HG02981 (cell line): Measurements from ENCODE around the gene GYPA.
"Not testable (repeated sequence)": the region's sequence is repeated elsewhere in the genome, so short reads cannot be mapped to it uniquely, and the experiment has no call there.

Experiments used
- ATAC-seq: cut with Tn5 transposase; IDR thresholded peaks from one replicate; pipeline ENCODE4 v1.9.1; 2021; ENCODE audit warnings: mild to moderate bottlenecking, moderate library complexity; ENCODE audit not compliant: unreplicated experiment

Gene GYPA

DNA sequence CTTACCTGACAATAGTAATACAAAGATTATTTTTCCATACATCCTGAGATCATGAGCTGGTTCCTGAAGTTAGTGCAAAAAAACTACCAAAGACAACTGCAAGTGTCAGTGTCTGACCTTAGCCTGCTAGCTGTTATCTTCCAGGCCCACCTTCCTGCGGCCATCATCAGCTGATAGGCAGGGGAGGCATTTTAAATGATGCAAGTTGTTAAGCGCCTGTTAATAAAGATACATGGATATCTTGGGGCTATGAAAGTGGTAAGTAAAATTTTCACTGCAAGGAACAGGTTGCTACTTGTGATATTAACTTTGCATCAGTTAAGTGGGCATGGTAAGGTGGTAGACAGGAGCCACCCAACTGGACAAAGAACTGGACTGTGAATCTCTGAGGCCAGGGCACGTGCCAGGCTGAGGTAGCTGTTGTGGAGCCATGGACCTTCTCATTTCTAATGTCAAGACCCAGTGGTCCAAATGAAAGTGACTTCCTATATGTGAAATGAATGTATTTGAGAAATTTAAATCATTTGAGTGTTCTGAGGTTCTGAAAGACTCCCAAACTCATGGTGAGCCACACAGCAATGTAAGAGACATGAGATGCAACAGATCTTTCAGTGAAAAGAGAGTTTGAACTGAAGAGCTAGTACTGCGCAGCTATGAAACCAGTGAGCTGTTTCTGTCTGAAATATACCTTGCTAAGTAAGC, at the start of gene GYPA:
GYPA (minus strand) TSS at position 125 of the 702 bp plus-strand sequence; CDS start at position 42, 83 bp downstream.
- ATAC-seq, result not testable (repeated sequence)

DNA sequence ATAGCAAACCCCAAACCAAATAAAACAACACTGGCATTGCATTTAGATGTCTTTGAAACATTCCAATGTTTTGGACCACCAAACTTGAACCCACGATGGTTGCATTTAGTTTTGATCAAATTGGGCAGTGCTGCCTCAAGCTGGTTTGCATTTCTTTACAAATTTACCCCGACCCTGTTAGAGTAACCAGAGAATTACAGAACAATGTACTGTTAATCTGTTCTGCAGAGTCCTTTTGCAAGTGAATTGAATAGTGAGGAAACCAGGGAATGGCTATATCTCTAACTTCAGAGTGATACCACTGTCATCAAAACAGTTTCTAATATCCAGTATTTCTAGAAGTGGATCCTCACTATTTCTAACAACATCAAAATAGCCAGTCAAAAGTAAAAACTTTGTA, 49.5 kb upstream of the GYPA start:
- ATAC-seq, result no peak

DNA sequence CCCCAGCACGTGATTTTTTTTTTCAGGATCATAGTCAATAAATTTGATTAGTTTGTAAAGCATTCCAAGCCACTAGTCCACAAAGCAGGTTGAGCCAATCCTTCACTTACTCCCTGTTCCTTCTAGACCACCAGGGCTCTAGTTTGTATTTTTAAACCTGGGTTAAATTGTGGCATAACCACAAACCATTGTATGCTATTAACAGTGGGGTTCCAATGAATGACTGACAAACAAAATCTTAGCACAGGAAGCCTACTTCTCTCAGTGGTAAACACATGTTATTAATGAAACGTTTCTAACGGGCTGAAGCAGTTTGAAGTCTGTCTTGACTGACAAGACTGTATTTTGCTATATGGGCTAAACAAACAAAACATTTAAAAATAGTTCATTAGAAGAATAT, 48.6 kb upstream of the GYPA start:
- peak; percentile 73 for ATAC-seq

DNA sequence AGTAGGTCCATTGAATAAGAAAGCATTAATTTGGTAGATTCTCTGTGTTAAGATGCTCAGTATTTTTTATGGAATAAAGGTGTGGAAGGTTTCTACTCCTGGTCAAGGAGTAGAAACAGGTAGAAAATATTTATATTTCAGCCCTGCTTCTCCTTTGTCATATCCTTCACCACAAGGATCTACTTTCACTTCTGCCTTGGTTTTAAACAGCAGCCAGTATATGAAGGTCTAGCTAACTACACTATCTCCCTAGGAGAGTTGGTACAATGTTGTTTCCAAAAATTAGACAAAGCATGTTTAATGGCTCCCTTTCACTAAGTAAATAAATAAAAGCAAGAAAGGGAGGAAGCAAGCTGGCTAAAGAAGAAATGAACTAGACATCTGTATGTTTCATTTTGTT, 44.6 kb upstream of the GYPA start:
- no peak for ATAC-seq

DNA sequence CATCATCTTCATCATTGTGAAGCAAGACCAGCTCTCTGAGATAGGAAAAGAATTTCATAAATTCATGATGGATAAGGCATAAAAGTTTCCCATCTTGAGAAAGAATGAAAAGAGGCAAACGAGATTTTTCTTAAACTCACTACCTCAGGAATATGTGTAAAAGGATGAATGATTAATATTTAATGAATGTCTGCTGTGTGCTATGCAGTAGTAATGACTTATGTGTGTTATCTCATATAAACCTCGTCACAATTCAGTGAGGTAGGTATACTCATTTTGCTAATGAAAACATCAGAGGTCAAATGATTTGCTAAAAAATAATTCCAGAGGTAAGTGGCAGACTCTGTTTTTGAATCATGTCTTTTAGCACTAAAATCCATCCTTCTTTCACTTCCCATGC, 42.6 kb upstream of the GYPA start:
- ATAC-seq, result no peak

DNA sequence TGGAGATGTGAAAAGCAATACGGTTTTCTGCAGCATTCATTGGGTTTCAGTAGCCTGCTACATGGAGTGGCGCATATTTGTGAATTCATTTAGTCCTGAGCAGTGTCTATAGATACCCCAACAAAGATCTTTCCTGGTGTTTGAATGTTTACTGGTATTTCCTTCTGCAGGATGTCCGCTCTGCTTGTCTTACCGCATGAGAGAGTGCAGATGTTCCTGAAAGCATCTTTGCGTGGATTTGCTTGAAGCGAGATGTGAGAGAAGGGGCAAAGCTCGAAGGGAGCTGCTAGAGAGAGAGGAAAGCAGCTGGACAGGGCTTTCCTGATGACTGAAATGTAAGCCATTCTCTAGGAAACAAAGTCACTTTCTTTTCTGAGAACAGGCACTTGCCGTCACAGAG, 40.9 kb upstream of the GYPA start:
- peak; percentile 39 for ATAC-seq

DNA sequence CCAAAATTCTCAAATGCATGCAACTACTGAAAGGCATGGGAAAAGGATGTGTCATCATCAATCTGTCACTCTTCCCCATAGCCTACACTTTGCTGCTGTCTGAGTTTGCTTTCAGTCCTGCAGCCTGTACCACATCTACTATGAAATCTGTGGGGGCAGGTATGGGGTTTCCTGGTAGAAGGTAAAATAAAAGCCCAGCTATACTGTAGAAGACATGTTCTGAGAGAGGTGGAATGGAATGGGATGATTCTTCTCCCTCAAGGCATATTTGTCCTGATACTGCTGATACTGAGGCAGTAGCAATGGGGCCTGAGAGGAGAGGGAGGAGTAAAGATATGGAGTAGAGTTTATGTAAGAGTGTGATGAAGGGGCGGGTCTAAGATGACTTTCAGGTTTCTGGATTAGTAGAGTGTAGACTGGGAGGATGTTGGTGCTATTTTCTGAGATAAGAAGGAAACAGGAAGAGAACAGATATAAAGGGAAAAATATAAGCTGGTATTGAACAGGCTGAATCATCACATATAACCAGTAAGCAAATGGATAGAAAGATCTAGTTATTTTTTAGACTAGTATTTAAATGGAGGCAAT, 38.7 kb upstream of the GYPA start:
- no peak for ATAC-seq

DNA sequence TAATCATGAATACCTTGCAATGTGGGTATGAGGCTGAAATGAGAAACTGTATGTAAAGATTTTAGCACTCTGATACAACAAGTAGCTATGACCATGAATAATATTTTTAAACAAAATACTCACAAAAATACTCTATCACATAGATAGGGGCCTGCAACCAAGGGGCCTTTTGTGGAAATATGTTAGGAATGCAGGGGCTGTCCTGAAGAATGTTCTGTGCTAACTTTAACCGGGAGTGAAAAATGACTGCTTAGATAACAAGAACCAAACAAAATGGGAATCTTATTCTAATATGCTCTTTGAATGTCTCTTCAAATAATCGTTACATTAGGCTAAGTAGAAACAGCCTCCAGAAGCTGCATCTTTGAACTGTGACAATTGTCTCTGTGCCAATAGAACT, 37.9 kb upstream of the GYPA start:
- no peak for ATAC-seq

DNA sequence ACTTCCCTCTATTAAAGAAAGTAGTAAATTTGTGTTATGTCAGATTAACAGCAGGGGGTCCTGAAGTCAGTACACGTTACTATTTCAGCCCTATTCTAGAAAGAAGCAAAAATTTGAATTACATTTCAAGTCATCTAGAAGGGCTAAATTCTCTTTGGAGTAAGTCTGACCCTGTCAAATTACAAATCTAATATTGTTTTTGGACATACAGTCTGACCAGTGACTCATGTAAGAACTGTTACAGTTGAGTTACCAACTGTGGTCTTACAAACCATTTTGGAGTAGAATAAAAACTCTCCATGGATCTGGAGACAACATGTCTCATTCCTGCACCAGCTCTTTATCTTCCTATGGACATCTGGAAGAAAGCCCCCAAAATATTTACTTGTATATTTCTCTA, 36.0 kb upstream of the GYPA start:
- ATAC-seq, result no peak

DNA sequence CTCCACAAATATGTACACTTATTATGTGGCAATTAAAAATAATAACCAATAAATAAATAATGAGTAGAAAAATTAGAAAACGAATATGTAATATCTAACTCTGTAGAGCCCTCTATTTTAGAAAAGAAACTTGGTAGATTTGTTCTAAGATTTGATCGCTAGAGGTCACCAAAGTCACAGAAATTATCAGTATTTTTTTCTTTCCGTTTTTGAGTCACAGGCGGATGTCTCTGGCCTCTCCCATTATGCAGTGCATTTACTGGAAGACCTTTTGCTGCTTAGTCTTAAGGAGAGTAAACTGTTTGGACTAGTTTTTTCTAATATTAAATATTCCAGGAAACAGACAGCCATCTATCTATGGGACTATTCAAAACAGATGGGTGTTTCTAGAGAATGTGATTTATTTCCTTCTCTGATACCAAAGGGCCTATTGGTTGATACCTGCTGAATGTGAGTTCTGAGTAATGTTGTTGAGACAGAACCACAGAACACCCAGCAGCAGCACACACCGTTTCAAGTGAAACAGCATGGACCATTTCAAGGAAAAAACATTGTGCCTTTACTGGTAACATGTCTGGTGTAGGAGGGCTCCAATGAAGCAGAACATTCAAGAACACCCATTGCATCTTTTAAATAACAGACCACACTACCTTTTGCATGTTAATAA, 34.0 kb upstream of the GYPA start:
- peak; percentile 62 for ATAC-seq

DNA sequence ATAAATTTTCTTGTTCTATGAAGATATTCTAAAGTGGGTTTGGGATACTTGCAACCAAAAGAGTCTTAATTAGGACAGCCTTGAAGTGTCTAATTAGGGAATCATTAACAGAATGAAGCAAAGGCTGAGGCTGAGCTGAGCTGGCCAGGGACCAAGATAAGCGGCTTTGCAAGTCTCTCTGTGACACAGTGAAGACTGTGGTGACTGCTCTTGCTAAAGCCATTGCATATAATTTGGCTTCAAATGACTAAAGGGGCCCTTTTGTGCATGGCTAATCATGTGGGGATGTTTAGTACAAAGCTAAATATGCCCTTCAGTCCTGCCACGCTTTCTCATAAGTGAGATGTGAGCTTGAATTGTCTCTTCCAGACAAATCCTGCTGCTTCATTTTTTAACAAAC, 31.2 kb upstream of the GYPA start:
- no peak for ATAC-seq

DNA sequence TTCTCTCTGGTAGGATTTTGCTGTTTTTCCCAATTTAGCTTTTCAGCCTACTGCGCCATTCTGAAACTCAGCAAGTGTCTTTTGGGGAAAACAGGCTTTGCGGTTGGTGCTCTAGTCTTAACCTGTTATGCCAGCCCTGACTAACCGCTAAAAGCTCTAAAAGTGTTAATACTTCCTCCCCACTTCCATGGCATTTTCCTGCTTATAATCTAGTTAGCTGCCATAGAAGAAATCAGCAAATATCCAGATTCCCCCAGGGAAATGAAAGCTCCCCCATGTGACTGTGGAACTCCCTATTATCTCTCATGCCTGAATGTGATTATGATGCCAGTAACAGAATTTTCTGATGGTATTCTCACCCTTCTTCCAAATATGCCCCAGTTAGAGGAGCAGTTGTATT, 28.7 kb upstream of the GYPA start:
- no peak for ATAC-seq

DNA sequence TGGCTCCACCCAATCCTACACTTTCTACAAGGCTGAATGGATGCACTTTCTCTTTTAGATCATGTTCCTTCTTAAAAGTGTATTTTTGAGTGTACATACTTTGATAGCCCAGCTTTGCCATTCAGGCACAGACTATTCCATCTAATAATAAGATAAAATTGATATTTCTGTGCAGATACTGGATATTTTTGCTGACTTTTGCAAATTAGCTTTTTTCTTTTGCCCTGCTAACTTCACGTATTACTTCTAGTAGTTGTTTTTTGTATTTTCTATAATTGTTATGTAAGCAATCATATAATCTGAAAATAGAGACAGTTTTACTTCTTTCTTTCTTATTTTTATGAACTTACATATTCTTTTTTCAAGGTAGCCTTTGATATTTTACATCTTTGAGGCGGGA, 13.5 kb upstream of the GYPA start:
- ATAC-seq, result no peak

DNA sequence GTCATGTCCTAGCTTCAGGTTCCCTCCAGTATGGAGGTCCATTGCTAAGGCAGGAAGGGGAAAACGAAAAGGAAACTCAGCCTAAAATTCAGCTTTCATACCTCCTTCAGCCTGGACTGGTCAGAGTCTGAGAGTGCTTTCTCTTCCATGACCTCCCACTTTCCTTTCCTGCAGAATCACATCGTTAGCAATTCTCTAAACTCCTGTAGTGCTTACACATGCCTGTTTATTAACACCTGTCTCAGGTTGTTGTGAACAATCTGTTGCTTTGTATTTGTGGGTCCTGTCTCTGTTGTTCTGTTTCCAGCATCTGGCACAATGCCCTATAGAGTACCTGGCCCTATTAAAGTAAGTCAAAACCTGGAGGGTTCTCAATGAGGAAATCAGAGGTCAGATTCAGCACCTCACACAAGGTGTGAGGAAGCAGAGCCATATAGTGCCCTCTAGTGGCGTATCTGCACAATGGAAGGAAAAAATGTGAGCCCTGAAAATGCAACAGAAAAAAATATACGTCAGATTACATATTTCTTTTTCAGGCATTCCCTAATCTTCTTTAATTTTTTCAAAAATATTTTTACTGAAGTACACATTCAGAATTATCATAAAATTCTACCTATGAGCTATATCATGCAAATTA, 2.3 kb upstream of the GYPA start:
- ATAC-seq, result peak; percentile 77

DNA sequence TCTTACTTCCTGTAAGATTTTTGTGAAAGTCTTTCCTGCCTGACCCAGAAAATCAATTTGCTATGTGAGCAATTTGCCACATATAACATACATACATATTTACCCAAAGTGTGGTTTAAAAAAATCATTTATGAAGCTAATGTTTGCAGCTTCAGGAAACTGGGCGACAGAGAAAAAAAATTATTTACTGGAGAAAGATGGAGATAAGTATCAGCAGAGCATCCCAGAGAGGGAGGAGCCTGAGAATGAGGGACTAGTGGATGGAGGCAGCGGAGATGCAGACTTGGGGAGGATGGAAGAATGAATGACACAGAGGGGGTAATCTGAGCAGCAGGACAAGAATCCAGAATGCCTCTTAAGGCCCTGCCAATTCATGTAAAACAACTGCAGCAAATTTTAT, 975 bp upstream of the GYPA start:
- no peak for ATAC-seq

DNA sequence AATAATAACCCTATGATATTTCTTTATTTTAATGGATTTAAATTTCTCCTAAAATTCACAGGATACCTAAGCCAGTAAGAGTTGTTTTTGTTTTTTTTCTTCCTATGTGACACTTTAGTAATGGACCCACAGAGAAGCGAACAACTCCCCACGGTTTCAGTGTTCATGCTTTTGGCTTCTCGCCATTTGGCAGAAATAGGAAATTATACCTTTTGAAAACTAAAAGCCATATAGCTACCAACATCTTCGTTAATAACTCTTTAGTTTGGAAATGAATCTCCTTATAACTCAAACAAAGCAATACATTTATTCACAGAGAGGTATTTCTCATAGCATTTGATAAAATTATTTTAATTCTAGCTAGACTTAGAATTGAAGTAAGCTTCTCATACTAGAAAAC, 527 bp downstream of the GYPA start:
- not testable (repeated sequence) for ATAC-seq

DNA sequence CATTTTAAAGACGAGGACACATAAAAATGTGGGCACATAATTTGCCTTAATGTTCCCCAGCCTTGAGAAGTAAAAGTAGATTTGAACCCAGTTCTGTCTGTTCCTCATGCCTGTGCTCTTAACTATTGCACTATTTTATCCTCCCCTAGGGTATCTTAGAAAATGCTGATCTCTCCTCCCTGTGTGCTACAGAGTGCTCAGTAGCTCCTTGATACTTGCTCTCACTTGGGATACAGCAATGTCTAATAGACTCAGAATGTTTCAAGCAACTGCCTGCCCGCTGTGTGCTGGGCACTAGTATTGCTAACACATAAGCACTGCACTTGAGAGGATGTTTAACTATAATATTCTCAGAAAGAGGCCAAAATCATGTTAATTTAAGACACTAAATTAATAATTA, 971 bp downstream of the GYPA start:
- not testable (repeated sequence) for ATAC-seq

DNA sequence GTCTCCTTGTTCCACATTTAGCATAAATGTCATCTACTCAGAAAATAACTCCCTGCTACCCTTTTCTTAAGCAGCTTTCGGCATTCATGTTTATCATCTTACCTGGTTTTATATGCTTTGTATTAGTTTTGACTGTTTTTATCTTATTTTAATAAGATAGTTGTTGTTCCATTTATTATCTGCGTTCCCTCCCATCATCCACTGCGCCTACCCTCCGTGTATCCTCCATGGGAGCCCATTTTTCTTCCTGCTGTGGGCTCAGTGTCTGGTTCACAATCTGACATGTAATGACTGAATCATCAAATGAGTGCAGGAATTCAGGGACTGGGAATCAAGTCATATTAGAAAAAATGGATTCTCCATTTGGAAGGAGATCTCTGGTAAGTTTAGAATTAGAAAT, 2.3 kb downstream of the GYPA start:
- ATAC-seq, result not testable (repeated sequence)

DNA sequence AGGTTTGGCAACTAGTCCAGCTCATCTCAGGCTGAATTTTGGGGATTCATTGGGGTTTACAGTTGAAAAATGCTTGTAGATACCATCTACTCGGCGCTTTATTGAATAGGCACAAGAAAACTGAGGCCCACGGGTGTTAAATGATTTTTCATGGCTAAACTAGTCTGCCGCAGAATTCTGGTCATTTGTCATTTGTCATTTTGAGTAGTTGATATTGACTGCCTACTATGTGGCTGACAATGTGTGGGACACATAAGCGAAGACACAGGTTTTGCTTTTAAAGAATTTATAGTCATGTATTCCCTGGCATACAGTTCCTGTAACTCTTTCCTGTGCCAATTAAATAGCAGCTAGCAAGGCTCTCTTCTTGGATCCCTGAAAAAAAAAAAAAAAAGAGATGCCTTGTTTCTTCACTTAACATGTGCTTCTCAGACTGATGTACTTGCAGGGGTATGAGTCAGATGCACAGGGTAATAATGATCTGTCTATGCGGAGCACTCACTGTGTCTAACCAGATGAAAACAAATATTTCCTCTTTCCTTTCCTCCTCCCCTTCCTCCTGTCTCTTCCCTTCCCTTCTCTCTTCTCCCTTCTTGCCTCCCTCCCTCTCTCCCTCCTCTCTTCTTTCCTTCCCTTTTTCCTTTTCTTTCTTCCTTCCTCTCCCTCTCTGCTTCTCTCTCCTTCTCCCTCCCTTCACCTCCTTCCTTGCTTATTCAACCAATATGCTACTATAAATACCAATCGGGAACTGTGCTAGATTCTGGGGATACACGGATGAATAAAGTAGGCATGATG, 3.2 kb downstream of the GYPA start:
- not testable (repeated sequence) for ATAC-seq

DNA sequence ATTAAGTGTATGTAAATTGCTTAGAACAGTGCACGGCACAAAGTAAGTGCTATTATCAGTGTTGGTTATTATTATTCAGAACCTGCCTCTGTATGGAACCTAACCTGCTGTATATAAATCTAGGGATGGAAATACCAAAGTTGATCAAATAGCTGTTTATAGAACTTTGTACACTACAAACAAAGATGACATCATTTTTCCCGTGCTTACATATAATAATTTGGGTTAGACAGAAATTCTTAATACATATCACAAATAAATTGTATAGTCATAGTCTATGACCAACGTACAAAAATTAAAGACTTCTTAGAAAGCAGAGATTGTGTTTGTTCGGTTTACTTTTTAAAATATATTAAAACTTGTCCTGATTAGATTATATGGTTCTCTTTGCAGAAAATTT, 4.3 kb downstream of the GYPA start:
- not testable (repeated sequence) for ATAC-seq

DNA sequence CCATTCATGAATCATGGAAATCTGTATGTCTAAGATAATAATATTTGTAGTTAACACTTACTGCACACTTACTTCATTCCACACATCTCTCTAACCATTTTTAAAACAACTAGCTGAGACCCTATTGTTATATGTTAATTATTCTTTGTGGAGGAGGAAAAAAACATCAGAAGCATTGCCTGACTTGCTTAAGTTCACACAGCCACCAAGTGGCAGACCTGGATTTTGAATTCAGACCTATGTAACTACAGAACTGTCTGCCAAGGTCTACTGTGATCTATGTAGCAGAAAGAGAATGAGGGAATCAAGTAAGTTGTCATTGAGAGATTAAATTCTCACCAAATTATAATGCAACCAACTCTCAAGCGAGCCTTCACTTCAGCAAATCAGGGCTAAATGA, 10.4 kb downstream of the GYPA start:
- ATAC-seq, result not testable (repeated sequence)
